HCT116 (cell line): ENCODE measurements around the gene SHISA6. TPM values are rescaled to one million over a fixed set of nuclear protein-coding genes. Genes with fewer than 3 reads are reported as not detected.

Experiments
- ATAC-seq: fragments of 200-7000 bp; cut with Tn5 transposase; 2 replicates; pipeline ENCODE4 v1.9.1; 2020; ENCODE audit warnings: mild to moderate bottlenecking, moderate library complexity
- BruUV-seq: library from RNA; stranded (reverse); fragments of 400-500 nt; replicated peaks from 2 replicates; lab custom pipeline; 2021; lab: Mats Ljungman, UMichigan
- CTCF ChIA-PET: fragments of 300-600 bp; sonication (Branson Sonifier 250); formaldehyde crosslinking; loops from one replicate; lab custom pipeline; 2021; ENCODE audit warnings: antibody characterized with exemption; lab: Charles Lee
- POLR2A ChIA-PET: fragments of 300-600, 350-600 bp; sonication (Branson Sonifier 250); formaldehyde crosslinking; loops from one replicate; lab custom pipeline; 2021; ENCODE audit warnings: antibody characterized with exemption; lab: Charles Lee
- RAD21 ChIA-PET, 2 experiments: fragments of 300-600 bp; sonication (Branson Sonifier 250); formaldehyde crosslinking; loops; one replicate each; lab custom pipeline; 2023; ENCODE audit warnings: low total read pairs in 2 of 2; ENCODE audit not compliant: uncharacterized antibody in 2 of 2, unreplicated experiment in 2 of 2, low non-redundant PET in 1 of 2; lab: Charles Lee
- DNase-seq: peaks from one replicate; pipeline ENCODE4 v3.0.0-alpha.2; 2010; ENCODE audit warnings: low read depth, low spot score
- H2AFZ ChIP-seq: fragments of 200-600 bp; shearing (Covaris generic), sonication (generic); 2 replicates; pipeline ENCODE4 v1.6.1; 2017; ENCODE audit warnings: low read depth, mixed run types, mixed read lengths, antibody characterized with exemption, low read length; ENCODE audit not compliant: poor library complexity, severe bottlenecking
- H3K27ac ChIP-seq: 2 replicates; pipeline ENCODE4 v1.5.1; 2012; ENCODE audit warnings: low read depth, low read length
- H3K27me3 ChIP-seq: fragments of 200-600 bp; sonication (generic); 2 replicates; pipeline ENCODE4 v1.6.1; 2016; ENCODE audit warnings: mixed run types, low read length, mixed read lengths; ENCODE audit not compliant: insufficient read depth
- H3K36me3 ChIP-seq, 2 experiments: fragments of 200-500 bp in 1 of 2; fragments of 200-600 bp in 1 of 2; sonication (Bioruptor generic) in 1 of 2; sonication (generic) in 1 of 2; 2 replicates each; pipeline versions ENCODE4 v1.5.1 to v1.6.1; 2014 to 2016; ENCODE audit warnings: low read length in 2 of 2, inconsistent platforms in 1 of 2, mixed read lengths in 1 of 2, mixed run types in 1 of 2; ENCODE audit not compliant: insufficient read depth in 2 of 2, control insufficient read depth in 1 of 2
- H3K4me1 ChIP-seq, 2 experiments: fragments of 200-600 bp in 1 of 2; sonication (generic) in 1 of 2; 2 replicates each; pipeline versions ENCODE4 v1.5.1 to v1.6.1; 2012 to 2017; ENCODE audit warnings: low read length in 2 of 2, inconsistent platforms in 1 of 2, mild to moderate bottlenecking in 1 of 2, mixed read lengths in 1 of 2, mixed run types in 1 of 2, moderate library complexity in 1 of 2; ENCODE audit not compliant: insufficient read depth in 2 of 2, control insufficient read depth in 1 of 2
- H3K4me2 ChIP-seq: fragments of 200-600 bp; sonication (generic); 2 replicates; pipeline ENCODE4 v1.6.1; 2017; ENCODE audit warnings: mixed run types, low read length, mixed read lengths
- H3K4me3 ChIP-seq, 2 experiments: fragments of 200-600 bp in 1 of 2; sonication (generic) in 1 of 2; replicated peaks in 1 of 2; 2 replicates each; pipeline ENCODE4 v1.5.1; 2011 to 2016; ENCODE audit warnings: low read length in 2 of 2, control low read depth in 1 of 2, low read depth in 1 of 2, mild to moderate bottlenecking in 1 of 2, mixed read lengths in 1 of 2, mixed run types in 1 of 2
- H3K79me2 ChIP-seq: fragments of 200-600 bp; sonication (generic); 2 replicates; pipeline ENCODE4 v1.6.1; 2017; ENCODE audit warnings: mild to moderate bottlenecking, mixed run types, low read length, moderate library complexity, mixed read lengths; ENCODE audit not compliant: insufficient read depth
- H3K9ac ChIP-seq: fragments of 200-600 bp; sonication (generic); 2 replicates; pipeline ENCODE4 v1.6.1; 2016; ENCODE audit warnings: low read length, mixed read lengths
- H3K9me2 ChIP-seq: fragments of 200-600 bp; sonication (generic), shearing (Covaris generic); 2 replicates; pipeline ENCODE4 v1.6.1; 2017; ENCODE audit warnings: mixed run types, mild to moderate bottlenecking, moderate library complexity; ENCODE audit not compliant: insufficient read depth
- H3K9me3 ChIP-seq, 2 experiments: fragments of 200-500 bp in 1 of 2; fragments of 200-600 bp in 1 of 2; sonication (Bioruptor generic) in 1 of 2; sonication (generic) in 1 of 2; 2 replicates each; pipeline ENCODE4 v1.6.1; 2014 to 2017; ENCODE audit warnings: low read length in 2 of 2, mixed read lengths in 2 of 2, inconsistent platforms in 1 of 2, low read depth in 1 of 2, mild to moderate bottlenecking in 1 of 2, mixed run types in 1 of 2, moderate library complexity in 1 of 2; ENCODE audit not compliant: control insufficient read depth in 1 of 2, insufficient read depth in 1 of 2
- H4K20me1 ChIP-seq: fragments of 200-600 bp; sonication (generic), shearing (Covaris generic); 2 replicates; pipeline ENCODE4 v1.6.1; 2017; ENCODE audit warnings: mixed run types, mild to moderate bottlenecking, moderate library complexity; ENCODE audit not compliant: insufficient read depth
- EGR1 ChIP-seq: IDR thresholded peaks from 2 replicates; pipeline ENCODE4 v1.6.1; 2012; ENCODE audit warnings: low read depth
- EZH2 ChIP-seq: fragments of 200-600 bp; sonication (generic); IDR thresholded peaks from 2 replicates; pipeline ENCODE4 v1.6.1; 2017; ENCODE audit warnings: antibody characterized with exemption, mixed run types
- SP1 ChIP-seq: IDR thresholded peaks from 2 replicates; pipeline ENCODE4 v1.6.1; 2012; ENCODE audit warnings: low read depth
- TCF7L2 ChIP-seq: IDR thresholded peaks from 2 replicates; pipeline ENCODE4 v1.7.0; 2011; ENCODE audit warnings: borderline replicate concordance, inconsistent platforms; ENCODE audit not compliant: insufficient read depth, insufficient read length; ENCODE audit errors: extremely low read depth
- YY1 ChIP-seq: IDR thresholded peaks from 2 replicates; pipeline ENCODE4 v1.6.1; 2011; ENCODE audit warnings: low read length, low read depth, moderate library complexity, mild to moderate bottlenecking; ENCODE audit not compliant: insufficient replicate concordance; ENCODE audit errors: extremely low read depth
- ZBTB33 ChIP-seq: IDR thresholded peaks from 2 replicates; pipeline ENCODE4 v1.6.1; 2011; ENCODE audit warnings: mild to moderate bottlenecking, low read length, moderate library complexity; ENCODE audit not compliant: insufficient replicate concordance; ENCODE audit errors: extremely low read depth
- intact Hi-C: fragments of 100-400 bp; cut with micrococcal nuclease; formaldehyde crosslinking; loops from 2 replicates; pipeline ENCODE4 v1.10.0; 2022
- total RNA-seq: library from RNA; stranded (reverse); gene quantifications from one replicate; pipeline ENCODE4 v1.2.1, GENCODE V29; 2021; ENCODE audit not compliant: unreplicated experiment

The SHISA6 gene
- total RNA-seq, 1 experiment from 2014 or later, result not detected

GRCh38 chr17:11292491-11292890 lies 51.5 kb downstream of the SHISA6 start:
- intact Hi-C loops, result no loop called here
- no peak overlapping the region for H2AFZ ChIP-seq
- peaks cover 0 to 11% of the 10 kb centered on the region in 2 experiments; a peak in 2 of 4 replicates for H3K9me3 ChIP-seq
- H3K4me1 ChIP-seq, result no peaks in the 10 kb centered on the region
- no peaks in the 10 kb centered on the region for H3K27me3 ChIP-seq
- TF ChIP-seq EZH2, result no peak
- RAD21 ChIA-PET, result no interaction called here
- no peak for ATAC-seq
- H3K79me2 ChIP-seq, result no peaks in the 10 kb centered on the region
- H3K36me3 ChIP-seq, result no peaks in the 10 kb centered on the region
- H3K4me2 ChIP-seq, result no peak overlapping the region
- POLR2A ChIA-PET, result no interaction called here
- H3K9me2 ChIP-seq, result no peaks in the 10 kb centered on the region
- no peak overlapping the region for H3K27ac ChIP-seq
- DNase-seq, result no peak
- H3K9ac ChIP-seq, result no peak overlapping the region
- no TSS peak for BruUV-seq
- H3K4me3 ChIP-seq, result no peak overlapping the region
- CTCF ChIA-PET, result no interaction called here
- H4K20me1 ChIP-seq, result no peaks in the 10 kb centered on the region

- intact Hi-C loops, result no loop called here
- CTCF ChIA-PET, result no interaction called here
- ATAC-seq (no peak), DNase-seq (no peak)
- Histone ChIP-seq H3K27ac (no peak overlapping the region), H3K4me1 (no peaks in the 10 kb centered on the region), H3K9ac (no peak overlapping the region), H3K27me3 (no peaks in the 10 kb centered on the region), H4K20me1 (no peaks in the 10 kb centered on the region), H3K4me2 (no peak overlapping the region), H2AFZ (no peak overlapping the region), H3K4me3 (no peak overlapping the region), H3K9me3 (peaks cover 0 to 15% of the 10 kb centered on the region in 2 experiments; a peak in 2 of 4 replicates), H3K36me3 (no peaks in the 10 kb centered on the region), H3K9me2 (no peaks in the 10 kb centered on the region), H3K79me2 (no peaks in the 10 kb centered on the region)
- TF ChIP-seq SP1 (no peak), TCF7L2 (no peak), EGR1 (no peak), YY1 (no peak), ZBTB33 (no peak)
- BruUV-seq, result no TSS peak
- RAD21 ChIA-PET, result no interaction called here
- POLR2A ChIA-PET, result no interaction called here
These were observed 52.5 kb downstream of the SHISA6 start for GRCh38 chr17:11293480-11293879.
